GM12864 (cell line): ENCODE measurements around the gene HEXB.
"Not testable (repeated sequence)": the region's sequence is repeated elsewhere in the genome, so short reads cannot be mapped to it uniquely, and the experiment has no call there.

ENCODE experiments used
- DNase-seq: peaks from one replicate; pipeline ENCODE4 v3.0.0-alpha.2; 2011; ENCODE audit warnings: low read depth
- H3K4me3 ChIP-seq: 2 replicates; pipeline ENCODE4 v1.5.1; 2011; ENCODE audit warnings: mild to moderate bottlenecking, low read depth, low read length, control low read depth
- TF ChIP-seq, protein P1 (sequence below): IDR thresholded peaks from 2 replicates; pipeline ENCODE4 v1.5.1; 2011; ENCODE audit warnings: low read depth, mild to moderate bottlenecking, moderate library complexity, low read length, control low read depth, inconsistent platforms; ENCODE audit errors: missing control alignments

Gene HEXB

GRCh38 chr5:74665816-74666215 is 19.2 kb upstream of the HEXB start:
- no peak overlapping the region for H3K4me3 ChIP-seq
- DNase-seq, result no peak
- TF ChIP-seq, protein P1, sequence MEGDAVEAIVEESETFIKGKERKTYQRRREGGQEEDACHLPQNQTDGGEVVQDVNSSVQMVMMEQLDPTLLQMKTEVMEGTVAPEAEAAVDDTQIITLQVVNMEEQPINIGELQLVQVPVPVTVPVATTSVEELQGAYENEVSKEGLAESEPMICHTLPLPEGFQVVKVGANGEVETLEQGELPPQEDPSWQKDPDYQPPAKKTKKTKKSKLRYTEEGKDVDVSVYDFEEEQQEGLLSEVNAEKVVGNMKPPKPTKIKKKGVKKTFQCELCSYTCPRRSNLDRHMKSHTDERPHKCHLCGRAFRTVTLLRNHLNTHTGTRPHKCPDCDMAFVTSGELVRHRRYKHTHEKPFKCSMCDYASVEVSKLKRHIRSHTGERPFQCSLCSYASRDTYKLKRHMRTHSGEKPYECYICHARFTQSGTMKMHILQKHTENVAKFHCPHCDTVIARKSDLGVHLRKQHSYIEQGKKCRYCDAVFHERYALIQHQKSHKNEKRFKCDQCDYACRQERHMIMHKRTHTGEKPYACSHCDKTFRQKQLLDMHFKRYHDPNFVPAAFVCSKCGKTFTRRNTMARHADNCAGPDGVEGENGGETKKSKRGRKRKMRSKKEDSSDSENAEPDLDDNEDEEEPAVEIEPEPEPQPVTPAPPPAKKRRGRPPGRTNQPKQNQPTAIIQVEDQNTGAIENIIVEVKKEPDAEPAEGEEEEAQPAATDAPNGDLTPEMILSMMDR, result no peak

- no peak overlapping the region for H3K4me3 ChIP-seq
- TF ChIP-seq, protein P1, result no peak
- no peak for DNase-seq
Observed at GRCh38 chr5:74667396-74667795, 17.6 kb upstream of the HEXB start.

- no peak overlapping the region for H3K4me3 ChIP-seq
- DNase-seq, result no peak
- TF ChIP-seq, protein P1, result no peak
Observed at GRCh38 chr5:74669821-74670220, 15.2 kb upstream of the HEXB start.

DNA sequence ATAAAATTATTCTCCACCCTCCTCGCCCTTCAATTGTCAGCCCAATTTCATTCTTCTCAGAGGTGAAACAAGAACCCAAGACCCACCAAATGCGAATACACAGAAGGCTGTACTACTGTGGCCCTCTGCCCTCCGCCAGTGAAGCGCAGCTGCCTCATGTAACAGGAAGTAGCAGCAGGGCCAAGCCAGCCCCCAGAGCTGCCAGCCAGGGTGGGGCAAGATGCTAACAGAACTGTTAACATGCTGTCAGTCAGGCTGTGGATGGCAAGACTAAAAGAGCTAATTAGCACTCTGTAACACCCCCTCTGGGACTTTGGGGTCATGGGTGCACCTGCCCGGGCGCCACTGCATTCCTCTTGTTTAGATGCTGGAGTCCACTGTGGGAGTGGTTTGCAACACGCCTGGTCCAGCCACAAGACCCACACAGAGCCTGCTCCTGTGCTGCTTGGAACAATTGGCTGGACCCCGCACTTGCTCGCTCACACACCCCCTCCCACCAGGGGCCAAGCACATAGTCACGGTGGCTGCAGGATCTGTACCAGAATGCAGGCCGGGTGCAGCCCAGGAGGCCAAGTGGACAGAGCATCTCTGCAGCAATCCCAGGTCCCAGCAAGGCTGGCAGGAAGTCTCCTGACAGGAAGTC is 14.5 kb upstream of the HEXB start:
- no peak overlapping the region for H3K4me3 ChIP-seq
- TF ChIP-seq, protein P1, result no peak

GRCh38 chr5:74672215-74672877 is 12.7 kb upstream of the HEXB start:
- DNase-seq, result no peak
- no peak overlapping the region for H3K4me3 ChIP-seq
- TF ChIP-seq, protein P1, result no peak

More for the DNA sequence above, 14.5 kb upstream of the HEXB start:
- DNase-seq, result no peak

GRCh38 chr5:74673011-74673790 is 11.8 kb upstream of the HEXB start:
- TF ChIP-seq, protein P1, result no peak
- no peak overlapping the region for H3K4me3 ChIP-seq
- no peak for DNase-seq

DNA sequence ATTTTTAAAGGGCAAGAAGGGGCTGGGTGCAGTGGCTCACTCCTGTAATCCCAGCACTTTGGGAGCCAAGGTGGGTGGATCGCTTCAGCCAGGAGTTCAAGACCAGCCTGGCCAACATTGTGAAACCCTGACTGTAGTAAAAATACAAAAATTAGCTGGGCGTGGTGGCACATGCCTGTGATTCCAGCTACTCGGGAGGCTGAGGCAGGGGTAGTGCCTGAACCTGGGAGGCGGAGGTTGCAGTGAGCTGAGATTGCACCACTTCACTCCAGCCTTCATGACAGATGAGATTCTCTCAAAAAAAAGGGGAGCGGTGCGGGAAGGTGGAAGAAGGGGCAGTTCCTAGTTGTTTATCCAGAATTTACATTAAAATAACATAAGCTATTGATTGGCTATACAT is 8.6 kb upstream of the HEXB start:
- not testable (repeated sequence) for DNase-seq, H3K4me3 ChIP-seq

GRCh38 chr5:74678123-74678522 is 6.9 kb upstream of the HEXB start:
- DNase-seq, result not testable (repeated sequence)

DNA sequence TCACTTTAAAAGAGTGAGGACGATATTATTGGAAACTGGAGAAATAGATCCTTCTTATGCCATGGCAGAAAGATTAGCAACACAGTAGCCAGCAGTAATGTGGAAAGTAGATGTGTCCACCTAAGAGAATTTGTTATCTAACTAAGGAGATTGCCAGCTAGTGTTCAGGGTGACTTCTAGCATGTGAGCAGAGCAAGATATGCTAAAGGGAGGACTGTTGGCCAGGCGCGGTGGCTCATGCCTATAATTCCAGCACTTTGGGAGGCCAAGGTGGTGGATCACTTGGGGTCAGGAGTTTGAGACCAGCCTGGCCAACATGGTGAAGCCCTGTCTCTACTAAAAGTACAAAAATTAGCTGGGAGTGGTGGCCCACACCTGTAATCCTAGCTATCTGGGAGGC is 5.7 kb upstream of the HEXB start:
- not testable (repeated sequence) for DNase-seq, H3K4me3 ChIP-seq

More at GRCh38 chr5:74678123-74678522, 6.9 kb upstream of the HEXB start:
- H3K4me3 ChIP-seq, result not testable (repeated sequence)
